Neural cell (in vitro differentiated cells): ENCODE data around the gene CLDN8. TPM values are rescaled to one million over a fixed set of nuclear protein-coding genes. Genes with fewer than 3 reads are reported as not detected.

ENCODE experiments used
- H2AFZ ChIP-seq: fragments of 200-600, 300-800 bp; sonication (generic), shearing (Covaris generic); 2 replicates; pipeline ENCODE4 v1.6.0; 2014; ENCODE audit warnings: low read depth, mild to moderate bottlenecking, antibody characterized with exemption, low read length, moderate library complexity
- H3F3A ChIP-seq: fragments of 200-600 bp; shearing (Covaris generic); 2 replicates; pipeline ENCODE4 v1.6.1; 2016; ENCODE audit warnings: mild to moderate bottlenecking, moderate library complexity, mixed read lengths, antibody characterized with exemption, low read length; ENCODE audit not compliant: insufficient read depth, poor library complexity, severe bottlenecking
- H3K27ac ChIP-seq: fragments of 200-600, 300-800 bp; sonication (generic), shearing (Covaris generic); 2 replicates; pipeline ENCODE4 v1.5.1; 2014; ENCODE audit warnings: mild to moderate bottlenecking, low read length, moderate library complexity
- H3K27me3 ChIP-seq: fragments of 300-800, 200-600 bp; sonication (generic), shearing (Covaris generic); 2 replicates; pipeline ENCODE4 v1.6.0; 2014; ENCODE audit warnings: mild to moderate bottlenecking, low read depth, low read length, moderate library complexity; ENCODE audit not compliant: insufficient read depth
- H3K36me3 ChIP-seq: fragments of 300-800, 200-600 bp; sonication (generic), shearing (Covaris generic); 2 replicates; pipeline ENCODE4 v1.5.1; 2014; ENCODE audit warnings: mild to moderate bottlenecking, antibody characterized with exemption, low read length, moderate library complexity; ENCODE audit not compliant: insufficient read depth
- H3K4me2 ChIP-seq: fragments of 300-800, 200-600 bp; sonication (generic), shearing (Covaris generic); 2 replicates; pipeline ENCODE4 v1.6.0; 2014; ENCODE audit warnings: mild to moderate bottlenecking, low read length
- H3K4me3 ChIP-seq: fragments of 300-800, 200-600 bp; sonication (generic), shearing (Covaris generic); 2 replicates; pipeline ENCODE4 v1.5.1; 2014; ENCODE audit warnings: mild to moderate bottlenecking, low read length, moderate library complexity
- H3K79me2 ChIP-seq: fragments of 200-600 bp; shearing (Covaris generic); replicated peaks from 2 replicates; pipeline ENCODE4 v1.6.0; 2014; ENCODE audit warnings: mild to moderate bottlenecking, low read length, moderate library complexity; ENCODE audit not compliant: insufficient read depth
- H3K9ac ChIP-seq: fragments of 300-800, 200-600 bp; sonication (generic), shearing (Covaris generic); 2 replicates; pipeline ENCODE4 v1.6.1; 2016; ENCODE audit warnings: mild to moderate bottlenecking, low read length, mixed read lengths
- H3K9me2 ChIP-seq: fragments of 200-600 bp; shearing (Covaris generic); 2 replicates; pipeline ENCODE4 v1.6.1; 2016; ENCODE audit warnings: mild to moderate bottlenecking, low read length, mixed read lengths; ENCODE audit not compliant: insufficient read depth
- H3K9me3 ChIP-seq: fragments of 200-600, 300-800 bp; sonication (generic), shearing (Covaris generic); 2 replicates; pipeline ENCODE4 v1.6.1; 2016; ENCODE audit warnings: mild to moderate bottlenecking, mixed run types, low read length, moderate library complexity, mixed read lengths
- H4K20me1 ChIP-seq: fragments of 200-600 bp; shearing (Covaris generic); 2 replicates; pipeline ENCODE4 v1.6.1; 2016; ENCODE audit warnings: mild to moderate bottlenecking, mixed run types; ENCODE audit not compliant: insufficient read depth
- EP300 ChIP-seq: fragments of 450-650 bp; conservative IDR thresholded peaks from 2 replicates; pipeline ENCODE4 v1.6.1; 2014; ENCODE audit warnings: antibody characterized with exemption, mild to moderate bottlenecking, moderate library complexity; ENCODE audit not compliant: poor library complexity, severe bottlenecking
- EZH2 ChIP-seq: fragments of 200-600, 300-800 bp; shearing (Covaris generic), sonication (generic); IDR thresholded peaks from 2 replicates; pipeline ENCODE4 v1.6.1; 2014; ENCODE audit warnings: antibody characterized with exemption, low read length, borderline replicate concordance, mild to moderate bottlenecking; ENCODE audit not compliant: insufficient read depth, poor library complexity, severe bottlenecking
- MXI1 ChIP-seq: fragments of 450-650 bp; conservative IDR thresholded peaks from 2 replicates; pipeline ENCODE4 v1.6.1; 2014; ENCODE audit warnings: antibody characterized with exemption, mild to moderate bottlenecking; ENCODE audit not compliant: poor library complexity, severe bottlenecking
- POLR2AphosphoS5 ChIP-seq: IDR thresholded peaks from 2 replicates; pipeline ENCODE4 v1.6.1; 2012
- RAD21 ChIP-seq: fragments of 450-650 bp; conservative IDR thresholded peaks from 2 replicates; pipeline ENCODE4 v1.6.1; 2014; ENCODE audit warnings: antibody characterized with exemption, mild to moderate bottlenecking, moderate library complexity
- SMC3 ChIP-seq: fragments of 450-650 bp; conservative IDR thresholded peaks from 2 replicates; pipeline ENCODE4 v1.6.1; 2014; ENCODE audit warnings: antibody characterized with exemption, mild to moderate bottlenecking, moderate library complexity; ENCODE audit not compliant: poor library complexity
- TAF1 ChIP-seq: IDR thresholded peaks from 2 replicates; pipeline ENCODE4 v1.6.1; 2012; ENCODE audit warnings: low read depth
- polyA plus RNA-seq: library from polyadenylated mRNA; depleted of rRNA; stranded (reverse); fragments of >200 nt; gene quantifications from 2 replicates; pipeline ENCODE4 v1.2.3, GENCODE V29; 2014
- TF ChIP-seq, protein P1 (sequence below): fragments of 450-650 bp; IDR thresholded peaks from 2 replicates; pipeline ENCODE4 v1.5.1; 2014; ENCODE audit warnings: antibody characterized with exemption, mild to moderate bottlenecking, moderate library complexity; ENCODE audit not compliant: poor library complexity, severe bottlenecking
- TF ChIP-seq, protein P2 (sequence below): IDR thresholded peaks from 2 replicates; pipeline ENCODE4 v1.6.1; 2012; ENCODE audit warnings: borderline replicate concordance

CLDN8 gene
- polyA plus RNA-seq, 1 donor from 2014 or later, result not detected

DNA sequence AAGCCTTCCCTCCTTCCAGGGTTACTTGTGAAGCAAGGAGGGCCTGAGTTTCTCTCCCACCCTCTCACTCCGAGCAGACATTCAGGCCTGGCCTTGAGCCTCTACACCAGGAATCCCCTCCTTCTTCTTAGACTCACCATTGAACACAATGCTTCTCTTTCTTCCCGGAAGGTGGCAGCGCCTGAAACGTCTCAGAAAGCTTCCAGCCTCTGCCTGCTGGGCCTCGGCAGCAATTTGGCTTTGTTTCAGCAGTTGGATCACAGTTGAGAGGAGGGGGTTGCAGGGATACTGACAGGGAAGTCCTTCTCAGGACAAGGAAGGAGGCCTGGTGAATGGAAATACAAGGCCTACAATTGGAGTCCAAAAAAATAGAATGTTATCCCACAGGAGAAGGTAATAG, 6.3 kb downstream of the CLDN8 start:
- Histone ChIP-seq H3K9me3 (no peaks in the 10 kb centered on the region), H4K20me1 (no peaks in the 10 kb centered on the region), H3K9me2 (no peaks in the 10 kb centered on the region), H3K27me3 (no peaks in the 10 kb centered on the region), H3K9ac (no peak overlapping the region), H3F3A (no peaks in the 10 kb centered on the region), H3K4me3 (no peak overlapping the region), H3K79me2 (no peaks in the 10 kb centered on the region), H2AFZ (no peak overlapping the region), H3K36me3 (no peaks in the 10 kb centered on the region), H3K27ac (no peak overlapping the region), H3K4me2 (no peak overlapping the region)
- no peak for TF ChIP-seq SMC3
- TF ChIP-seq RAD21, result no peak
- no peak for TF ChIP-seq POLR2AphosphoS5
- TF ChIP-seq EZH2, result no peak
- no peak for TF ChIP-seq EP300
- TF ChIP-seq, protein P1, sequence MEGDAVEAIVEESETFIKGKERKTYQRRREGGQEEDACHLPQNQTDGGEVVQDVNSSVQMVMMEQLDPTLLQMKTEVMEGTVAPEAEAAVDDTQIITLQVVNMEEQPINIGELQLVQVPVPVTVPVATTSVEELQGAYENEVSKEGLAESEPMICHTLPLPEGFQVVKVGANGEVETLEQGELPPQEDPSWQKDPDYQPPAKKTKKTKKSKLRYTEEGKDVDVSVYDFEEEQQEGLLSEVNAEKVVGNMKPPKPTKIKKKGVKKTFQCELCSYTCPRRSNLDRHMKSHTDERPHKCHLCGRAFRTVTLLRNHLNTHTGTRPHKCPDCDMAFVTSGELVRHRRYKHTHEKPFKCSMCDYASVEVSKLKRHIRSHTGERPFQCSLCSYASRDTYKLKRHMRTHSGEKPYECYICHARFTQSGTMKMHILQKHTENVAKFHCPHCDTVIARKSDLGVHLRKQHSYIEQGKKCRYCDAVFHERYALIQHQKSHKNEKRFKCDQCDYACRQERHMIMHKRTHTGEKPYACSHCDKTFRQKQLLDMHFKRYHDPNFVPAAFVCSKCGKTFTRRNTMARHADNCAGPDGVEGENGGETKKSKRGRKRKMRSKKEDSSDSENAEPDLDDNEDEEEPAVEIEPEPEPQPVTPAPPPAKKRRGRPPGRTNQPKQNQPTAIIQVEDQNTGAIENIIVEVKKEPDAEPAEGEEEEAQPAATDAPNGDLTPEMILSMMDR, result no peak
- TF ChIP-seq MXI1, result no peak
- TF ChIP-seq, protein P2, sequence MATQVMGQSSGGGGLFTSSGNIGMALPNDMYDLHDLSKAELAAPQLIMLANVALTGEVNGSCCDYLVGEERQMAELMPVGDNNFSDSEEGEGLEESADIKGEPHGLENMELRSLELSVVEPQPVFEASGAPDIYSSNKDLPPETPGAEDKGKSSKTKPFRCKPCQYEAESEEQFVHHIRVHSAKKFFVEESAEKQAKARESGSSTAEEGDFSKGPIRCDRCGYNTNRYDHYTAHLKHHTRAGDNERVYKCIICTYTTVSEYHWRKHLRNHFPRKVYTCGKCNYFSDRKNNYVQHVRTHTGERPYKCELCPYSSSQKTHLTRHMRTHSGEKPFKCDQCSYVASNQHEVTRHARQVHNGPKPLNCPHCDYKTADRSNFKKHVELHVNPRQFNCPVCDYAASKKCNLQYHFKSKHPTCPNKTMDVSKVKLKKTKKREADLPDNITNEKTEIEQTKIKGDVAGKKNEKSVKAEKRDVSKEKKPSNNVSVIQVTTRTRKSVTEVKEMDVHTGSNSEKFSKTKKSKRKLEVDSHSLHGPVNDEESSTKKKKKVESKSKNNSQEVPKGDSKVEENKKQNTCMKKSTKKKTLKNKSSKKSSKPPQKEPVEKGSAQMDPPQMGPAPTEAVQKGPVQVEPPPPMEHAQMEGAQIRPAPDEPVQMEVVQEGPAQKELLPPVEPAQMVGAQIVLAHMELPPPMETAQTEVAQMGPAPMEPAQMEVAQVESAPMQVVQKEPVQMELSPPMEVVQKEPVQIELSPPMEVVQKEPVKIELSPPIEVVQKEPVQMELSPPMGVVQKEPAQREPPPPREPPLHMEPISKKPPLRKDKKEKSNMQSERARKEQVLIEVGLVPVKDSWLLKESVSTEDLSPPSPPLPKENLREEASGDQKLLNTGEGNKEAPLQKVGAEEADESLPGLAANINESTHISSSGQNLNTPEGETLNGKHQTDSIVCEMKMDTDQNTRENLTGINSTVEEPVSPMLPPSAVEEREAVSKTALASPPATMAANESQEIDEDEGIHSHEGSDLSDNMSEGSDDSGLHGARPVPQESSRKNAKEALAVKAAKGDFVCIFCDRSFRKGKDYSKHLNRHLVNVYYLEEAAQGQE, result no peak

DNA sequence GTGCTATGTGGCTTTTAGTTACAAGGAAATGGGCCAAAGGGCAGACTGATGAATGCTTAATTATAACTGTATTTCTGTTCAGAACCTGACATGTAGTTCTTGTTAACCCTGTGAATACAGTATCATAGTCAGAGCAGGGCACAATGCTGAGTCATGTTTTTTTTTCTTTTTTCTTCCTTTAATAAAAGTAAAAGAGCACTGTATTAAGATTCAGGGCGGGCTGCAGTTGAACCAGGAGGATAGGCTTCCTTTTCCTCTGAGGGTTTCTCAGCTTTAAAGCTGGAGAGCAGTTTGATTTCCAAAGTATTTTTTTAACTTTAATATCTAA, 8.7 kb downstream of the CLDN8 start:
- Histone ChIP-seq H3K9me3 (no peaks in the 10 kb centered on the region), H4K20me1 (no peaks in the 10 kb centered on the region), H3K9ac (no peak overlapping the region), H3K27me3 (no peaks in the 10 kb centered on the region), H3K36me3 (no peaks in the 10 kb centered on the region), H3K9me2 (no peaks in the 10 kb centered on the region), H3K4me2 (no peak overlapping the region), H3K27ac (no peak overlapping the region), H3F3A (no peaks in the 10 kb centered on the region), H2AFZ (no peak overlapping the region), H3K79me2 (no peaks in the 10 kb centered on the region), H3K4me3 (no peak overlapping the region)
- TF ChIP-seq POLR2AphosphoS5 (no peak), TAF1 (no peak), SMC3 (no peak)
- TF ChIP-seq, protein P2, result no peak
- TF ChIP-seq, protein P1, result no peak
